GM21737 (cell line): ENCODE measurements around the gene DIO1.

Experiments used
- ATAC-seq: cut with Tn5 transposase; IDR thresholded peaks from one replicate; pipeline ENCODE4 v1.9.1; 2021; ENCODE audit warnings: mild to moderate bottlenecking, moderate library complexity; ENCODE audit not compliant: unreplicated experiment

DIO1 gene

GRCh38 chr1:53938136-53938830, 44.3 kb downstream of the DIO1 start:
- ATAC-seq, result no peak

GRCh38 chr1:53942127-53942957, 48.4 kb downstream of the DIO1 start:
- ATAC-seq, result no peak

- no peak for ATAC-seq
Measured at GRCh38 chr1:53943090-53943489, 49.1 kb downstream of the DIO1 start.

- ATAC-seq, result no peak
Measured at GRCh38 chr1:53943490-53944043, 49.6 kb downstream of the DIO1 start.

GRCh38 chr1:53944469-53945182, 50.6 kb downstream of the DIO1 start:
- no peak for ATAC-seq

- ATAC-seq, result no peak
Measured at GRCh38 chr1:53945183-53945432, 51.1 kb downstream of the DIO1 start.

- peak; percentile 68 for ATAC-seq
Measured at GRCh38 chr1:53945433-53946251, 51.7 kb downstream of the DIO1 start, which contains the start of gene IFT25. Gene IFT25, minus strand, starts transcription at chr1:53945699. Its CDS starts 5,617 bp downstream, at chr1:53940082.

GRCh38 chr1:53946252-53947171, 52.5 kb downstream of the DIO1 start, which contains the start of gene LRRC42:
Gene LRRC42, plus strand, starts transcription at chr1:53946350. Its CDS starts 5,650 bp downstream, at chr1:53952000.
- ATAC-seq, result peak; percentile 63

GRCh38 chr1:53947172-53947907, 53.4 kb downstream of the DIO1 start:
- ATAC-seq, result no peak

GRCh38 chr1:53948291-53948690, 54.3 kb downstream of the DIO1 start:
- ATAC-seq, result no peak

GRCh38 chr1:53949023-53949990, 55.3 kb downstream of the DIO1 start:
- ATAC-seq, result no peak

GRCh38 chr1:53951697-53952096, 57.7 kb downstream of the DIO1 start:
- ATAC-seq, result no peak

GRCh38 chr1:53954128-53954527, 60.1 kb downstream of the DIO1 start:
- ATAC-seq, result no peak

GRCh38 chr1:53956308-53957168, 62.6 kb downstream of the DIO1 start:
- no peak for ATAC-seq

GRCh38 chr1:53957194-53957818, 63.3 kb downstream of the DIO1 start:
- ATAC-seq, result no peak

GRCh38 chr1:53959664-53960250, 65.8 kb downstream of the DIO1 start:
- no peak for ATAC-seq
